BJ (cell line): ENCODE results near the gene IL20. TPM values are rescaled to one million over a fixed set of nuclear protein-coding genes. Genes with fewer than 3 reads are reported as not detected.

Experiments used
- CTCF ChIA-PET: fragments of 350-600 bp; formaldehyde crosslinking; extraction: SDS; loops from one replicate; lab custom pipeline; 2021; ENCODE audit warnings: antibody characterized with exemption, inconsistent platforms; lab: Yijun Ruan, JAX
- POLR2A ChIA-PET: fragments of 300-600 bp; sonication (Branson Sonifier 250); formaldehyde crosslinking; extraction: SDS; loops from one replicate; lab custom pipeline; 2021; ENCODE audit warnings: antibody characterized with exemption; lab: Charles Lee
- DNase-seq: peaks from one replicate; pipeline ENCODE4 v3.0.0-alpha.2; 2011; ENCODE audit warnings: low read depth
- H3K27me3 ChIP-seq: 2 replicates; pipeline ENCODE4 v1.6.0; 2011; ENCODE audit warnings: low read length; ENCODE audit not compliant: control insufficient read depth, insufficient read depth
- H3K36me3 ChIP-seq: 2 replicates; pipeline ENCODE4 v1.5.1; 2011; ENCODE audit warnings: low read length; ENCODE audit not compliant: control insufficient read depth, insufficient read depth
- H3K4me3 ChIP-seq: 2 replicates; pipeline ENCODE4 v1.5.1; 2011; ENCODE audit warnings: low read depth, mild to moderate bottlenecking, control low read depth, low read length
- CTCF ChIP-seq: IDR thresholded peaks from 2 replicates; pipeline ENCODE4 v1.5.1; 2011; ENCODE audit warnings: low read depth, mild to moderate bottlenecking, control low read depth, inconsistent platforms, low read length, moderate library complexity; ENCODE audit not compliant: insufficient read depth
- polyA plus RNA-seq: library from polyadenylated mRNA; depleted of rRNA; stranded (reverse); fragments of >200 nt; gene quantifications from 2 replicates; pipeline ENCODE4 v1.2.3, GENCODE V29; 2011

Gene IL20
- polyA plus RNA-seq, 1 experiment, result not detected

- no peak overlapping the region for H3K4me3 ChIP-seq
- TF ChIP-seq CTCF, result no peak
- CTCF ChIA-PET, result interaction anchor here (0.9 to 2.1 kb wide), 7 partner anchors 9 to 156 kb away, joined by 3 to 6 read pairs (median 3); partner anchors contain the start of gene IL20
- no peak for DNase-seq
- no peaks in the 10 kb centered on the region for H3K36me3 ChIP-seq
- POLR2A ChIA-PET, result no interaction called here
- H3K27me3 ChIP-seq, result no peaks in the 10 kb centered on the region
These were observed 25.0 kb downstream of the IL20 start for GRCh38 chr1:206890125-206891060.

DNA sequence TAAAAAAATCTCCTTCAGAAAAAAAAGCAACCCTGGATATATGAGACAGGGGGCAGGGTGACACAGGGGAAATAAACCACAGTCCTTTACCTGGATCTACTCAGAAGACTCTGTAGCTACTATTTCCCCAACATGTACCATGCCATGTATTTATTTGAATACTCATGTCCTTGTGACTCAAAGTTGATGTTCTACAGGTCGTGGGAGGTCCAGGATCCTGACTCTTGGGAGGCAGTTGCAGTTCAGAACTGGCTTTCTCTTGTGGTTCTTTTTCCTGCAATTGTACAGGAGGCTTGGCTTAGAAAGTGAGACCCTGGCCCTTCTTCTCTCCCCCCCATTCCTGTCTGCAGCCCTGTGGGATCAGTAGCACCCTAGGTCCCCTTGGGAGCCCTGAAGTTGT is 26.0 kb downstream of the IL20 start:
- TF ChIP-seq CTCF, result no peak
- POLR2A ChIA-PET, result no interaction called here
- Histone ChIP-seq H3K4me3 (no peak overlapping the region), H3K36me3 (no peaks in the 10 kb centered on the region), H3K27me3 (no peaks in the 10 kb centered on the region)
- DNase-seq, result no peak
- CTCF ChIA-PET, result interaction anchor here (1.5 to 2.1 kb wide), 3 partner anchors 10 to 21 kb away, joined by 3 to 6 read pairs (median 3); no protein-coding TSS in a partner anchor

DNA sequence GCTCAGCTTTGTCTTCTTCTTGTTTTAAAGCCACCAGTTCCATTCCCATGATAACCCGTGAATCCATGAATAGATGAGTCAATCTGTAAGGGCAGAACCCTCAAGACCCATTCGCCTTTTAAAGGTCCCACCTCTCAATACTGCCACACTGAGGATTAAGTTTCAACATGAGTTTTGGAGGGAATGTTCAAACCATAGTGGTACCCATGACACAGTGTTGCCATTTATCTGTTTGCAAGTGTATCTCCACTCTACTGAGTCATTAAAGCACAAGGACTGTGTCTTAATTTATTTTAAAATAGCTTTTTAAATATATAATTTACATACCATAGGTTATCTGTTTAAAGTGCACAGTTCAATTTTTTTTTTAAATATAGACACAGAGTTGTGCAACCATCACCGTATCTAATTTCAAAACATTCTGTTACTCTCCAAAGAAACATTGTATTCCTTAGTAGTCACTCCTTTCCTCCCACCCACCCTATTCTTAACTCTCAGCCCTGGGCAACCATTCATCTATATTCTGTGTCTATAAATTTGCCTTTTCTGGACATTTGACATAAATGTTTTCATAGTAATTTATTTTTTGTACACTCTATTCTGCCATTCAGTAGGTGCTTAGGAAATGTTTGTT is 27.0 kb downstream of the IL20 start:
- Histone ChIP-seq H3K4me3 (no peak overlapping the region), H3K36me3 (no peaks in the 10 kb centered on the region), H3K27me3 (no peaks in the 10 kb centered on the region)
- ChIA-PET CTCF (interaction anchor here (1.5 to 2.1 kb wide), 3 partner anchors 9 to 20 kb away, joined by 3 to 6 read pairs (median 3); no protein-coding TSS in a partner anchor), POLR2A (no interaction called here)
- no peak for DNase-seq
- TF ChIP-seq CTCF, result no peak

DNA sequence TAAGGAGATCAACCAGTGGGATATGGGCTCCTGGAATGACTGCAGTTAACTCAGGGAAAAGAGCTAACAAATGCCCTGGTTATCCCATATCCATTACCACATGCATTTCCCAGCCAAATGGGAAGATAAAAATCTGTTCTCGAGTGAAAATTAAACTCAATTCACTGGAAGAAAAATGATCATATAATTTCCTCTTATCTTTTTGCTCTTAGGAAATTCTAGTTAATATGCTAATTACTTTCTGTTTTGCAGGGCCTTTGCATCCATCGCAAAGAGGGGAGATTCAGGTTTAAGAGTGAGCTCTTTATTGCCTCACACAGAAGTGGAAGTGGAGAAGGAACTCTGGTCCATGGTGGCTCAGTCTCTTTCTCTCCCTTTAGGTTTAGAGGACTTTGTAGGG is 28.0 kb downstream of the IL20 start:
- no peaks in the 10 kb centered on the region for H3K36me3 ChIP-seq
- ChIA-PET POLR2A (no interaction called here), CTCF (interaction anchor here (1.5 kb wide), 1 partner anchor 9 kb away, joined by 3 read pairs; no protein-coding TSS in a partner anchor)
- TF ChIP-seq CTCF, result no peak
- no peak for DNase-seq
- H3K27me3 ChIP-seq, result no peaks in the 10 kb centered on the region
- no peak overlapping the region for H3K4me3 ChIP-seq

GRCh38 chr1:206895325-206895724 is 29.9 kb downstream of the IL20 start:
- H3K27me3 ChIP-seq, result no peaks in the 10 kb centered on the region
- DNase-seq, result no peak
- POLR2A ChIA-PET, result interaction anchor here (0.6 kb wide), 1 partner anchor 11 kb away, joined by 3 read pairs; no protein-coding TSS in a partner anchor
- H3K4me3 ChIP-seq, result no peak overlapping the region
- H3K36me3 ChIP-seq, result no peaks in the 10 kb centered on the region
- CTCF ChIA-PET, result interaction anchor here (0.7 to 3.0 kb wide), 10 partner anchors 9 to 161 kb away, joined by 3 to 18 read pairs (median 4); partner anchors contain the start of gene IL20
- TF ChIP-seq CTCF, result no peak
